ENCODE results near the gene TBL1Y.

The TBL1Y gene

DNA sequence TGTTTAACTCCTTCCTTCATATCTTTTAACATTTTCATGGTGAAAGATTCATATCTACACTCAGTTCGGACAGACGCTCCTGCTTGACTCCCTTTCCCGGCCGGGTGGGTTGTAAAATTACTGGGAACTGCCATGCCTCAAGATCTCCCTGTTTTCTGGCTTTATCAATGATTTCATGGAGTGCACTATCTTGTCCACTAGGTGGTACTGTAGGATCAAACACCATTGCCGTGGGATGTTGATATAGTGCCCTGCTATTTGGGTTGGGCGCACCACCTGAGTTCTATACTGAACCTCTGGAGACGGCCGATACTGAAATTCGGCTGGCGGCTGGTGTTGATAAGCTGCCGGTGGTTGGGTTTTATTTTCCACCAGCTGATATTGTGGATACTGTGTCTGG, 54.2 kb downstream of the TBL1Y start (continued):
- TF ChIP-seq, protein P1, sequence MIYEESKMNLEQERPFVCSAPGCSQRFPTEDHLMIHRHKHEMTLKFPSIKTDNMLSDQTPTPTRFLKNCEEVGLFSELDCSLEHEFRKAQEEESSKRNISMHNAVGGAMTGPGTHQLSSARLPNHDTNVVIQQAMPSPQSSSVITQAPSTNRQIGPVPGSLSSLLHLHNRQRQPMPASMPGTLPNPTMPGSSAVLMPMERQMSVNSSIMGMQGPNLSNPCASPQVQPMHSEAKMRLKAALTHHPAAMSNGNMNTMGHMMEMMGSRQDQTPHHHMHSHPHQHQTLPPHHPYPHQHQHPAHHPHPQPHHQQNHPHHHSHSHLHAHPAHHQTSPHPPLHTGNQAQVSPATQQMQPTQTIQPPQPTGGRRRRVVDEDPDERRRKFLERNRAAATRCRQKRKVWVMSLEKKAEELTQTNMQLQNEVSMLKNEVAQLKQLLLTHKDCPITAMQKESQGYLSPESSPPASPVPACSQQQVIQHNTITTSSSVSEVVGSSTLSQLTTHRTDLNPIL (CRISPR knock-in tag; IDR thresholded peaks at IDR 0.05; ENCODE audit: low read depth) = no peak
- TF ChIP-seq ZFP3 (CRISPR knock-in tag; IDR thresholded peaks at IDR 0.05) = no peak
- no peak for TF ChIP-seq TOX (CRISPR knock-in tag; IDR thresholded peaks at IDR 0.05; ENCODE audit: borderline replicate concordance)
- no peak for TF ChIP-seq CSRNP3 (CRISPR knock-in tag; IDR thresholded peaks at IDR 0.05)
- no peak for TF ChIP-seq ESRRG (CRISPR knock-in tag; IDR thresholded peaks at IDR 0.05)

GRCh38 chrY:6966521-6966920, 56.0 kb downstream of the TBL1Y start:
- ATAC-seq = no peak
- no peak for TF ChIP-seq BACH2 (CRISPR knock-in tag; IDR thresholded peaks at IDR 0.05; ENCODE audit: borderline replicate concordance)

GRCh38 chrY:6967736-6968135, 57.2 kb downstream of the TBL1Y start:
- TF ChIP-seq, protein P2, sequence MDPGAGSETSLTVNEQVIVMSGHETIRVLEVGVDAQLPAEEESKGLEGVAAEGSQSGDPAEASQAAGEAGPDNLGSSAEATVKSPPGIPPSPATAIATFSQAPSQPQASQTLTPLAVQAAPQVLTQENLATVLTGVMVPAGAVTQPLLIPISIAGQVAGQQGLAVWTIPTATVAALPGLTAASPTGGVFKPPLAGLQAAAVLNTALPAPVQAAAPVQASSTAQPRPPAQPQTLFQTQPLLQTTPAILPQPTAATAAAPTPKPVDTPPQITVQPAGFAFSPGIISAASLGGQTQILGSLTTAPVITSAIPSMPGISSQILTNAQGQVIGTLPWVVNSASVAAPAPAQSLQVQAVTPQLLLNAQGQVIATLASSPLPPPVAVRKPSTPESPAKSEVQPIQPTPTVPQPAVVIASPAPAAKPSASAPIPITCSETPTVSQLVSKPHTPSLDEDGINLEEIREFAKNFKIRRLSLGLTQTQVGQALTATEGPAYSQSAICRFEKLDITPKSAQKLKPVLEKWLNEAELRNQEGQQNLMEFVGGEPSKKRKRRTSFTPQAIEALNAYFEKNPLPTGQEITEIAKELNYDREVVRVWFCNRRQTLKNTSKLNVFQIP (CRISPR knock-in tag; IDR thresholded peaks at IDR 0.05; ENCODE audit: borderline replicate concordance, low read depth) = no peak
- TF ChIP-seq ZNF565 (CRISPR knock-in tag; conservative IDR thresholded peaks at IDR 0.05; ENCODE audit: low read depth) (no peak), ZC3H10 (CRISPR knock-in tag; IDR thresholded peaks at IDR 0.05) (no peak), CSDC2 (CRISPR knock-in tag; IDR thresholded peaks at IDR 0.05) (no peak), ESRRG (CRISPR knock-in tag; IDR thresholded peaks at IDR 0.05) (no peak), SNAI2 (CRISPR knock-in tag; IDR thresholded peaks at IDR 0.05) (no peak), ARNTL (CRISPR knock-in tag; IDR thresholded peaks at IDR 0.05; ENCODE audit: borderline replicate concordance, low read depth) (no peak), CSRNP3 (CRISPR knock-in tag; IDR thresholded peaks at IDR 0.05) (no peak), PATZ1 (CRISPR knock-in tag; IDR thresholded peaks at IDR 0.05; ENCODE audit: borderline replicate concordance) (no peak), TCF4 (CRISPR knock-in tag; IDR thresholded peaks at IDR 0.05; ENCODE audit: borderline replicate concordance) (no peak), ZNF8 (CRISPR knock-in tag; IDR thresholded peaks at IDR 0.05) (no peak), PPARA (CRISPR knock-in tag; IDR thresholded peaks at IDR 0.05; ENCODE audit: borderline replicate concordance) (no peak), TOX (CRISPR knock-in tag; IDR thresholded peaks at IDR 0.05; ENCODE audit: borderline replicate concordance) (no peak), RARB (CRISPR knock-in tag; IDR thresholded peaks at IDR 0.05) (no peak), ZFP30 (CRISPR knock-in tag; IDR thresholded peaks at IDR 0.05) (no peak), BACH2 (CRISPR knock-in tag; IDR thresholded peaks at IDR 0.05; ENCODE audit: borderline replicate concordance) (no peak), OSR1 (CRISPR knock-in tag; IDR thresholded peaks at IDR 0.05) (no peak), GLIS3 (CRISPR knock-in tag; IDR thresholded peaks at IDR 0.05) (no peak)
- TF ChIP-seq, protein P1 (CRISPR knock-in tag; IDR thresholded peaks at IDR 0.05; ENCODE audit: low read depth) = no peak
- ATAC-seq = no peak

DNA sequence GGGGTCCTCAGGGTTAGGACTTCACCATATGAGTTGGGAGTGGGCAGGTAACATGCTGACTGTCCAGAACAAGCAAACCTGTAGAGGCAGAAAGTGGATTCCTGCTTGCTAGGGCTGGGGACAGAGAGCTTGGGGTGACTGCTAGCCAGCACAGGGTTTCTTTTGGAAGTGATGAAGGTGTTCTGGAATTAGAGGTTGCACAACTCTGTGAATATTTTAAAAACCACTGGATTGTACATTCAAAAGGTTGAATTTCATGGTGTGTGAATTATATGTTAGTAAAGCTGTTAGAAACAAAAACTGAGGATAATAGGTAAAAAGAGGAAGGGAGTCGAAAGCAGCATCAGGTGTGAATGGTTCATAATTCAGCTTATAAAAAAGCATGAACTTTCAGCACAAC, 57.7 kb downstream of the TBL1Y start:
- no peak for TF ChIP-seq ESRRG (CRISPR knock-in tag; IDR thresholded peaks at IDR 0.05)
- no peak for TF ChIP-seq PATZ1 (CRISPR knock-in tag; IDR thresholded peaks at IDR 0.05; ENCODE audit: borderline replicate concordance)
- TF ChIP-seq, protein P1 (CRISPR knock-in tag; IDR thresholded peaks at IDR 0.05; ENCODE audit: low read depth) = no peak
- TF ChIP-seq TSHZ2 (CRISPR knock-in tag; IDR thresholded peaks at IDR 0.05) = no peak
- no peak for ATAC-seq
